Right atrium auricular region (tissue), 2 donors: ENCODE measurements around the gene RPL36. TPM values are rescaled to one million over a fixed set of nuclear protein-coding genes. Genes with fewer than 3 reads are reported as not detected.
"Not testable (repeated sequence)": the region's sequence is repeated elsewhere in the genome, so short reads cannot be mapped to it uniquely, and the experiment has no call there.

ENCODE experiments used
- DNase-seq: peaks from one replicate; pipeline ENCODE4 v3.0.0-alpha.2; 2019; ENCODE audit warnings: low spot score
- H3K27ac ChIP-seq, 2 donors: fragments of 200-600 bp; sonication (generic); 1 replicate in 1 of 2; 2 replicates in 1 of 2; pipeline ENCODE4 v1.5.1; 2016 to 2019
- H3K27me3 ChIP-seq, 2 donors: fragments of 200-600 bp; sonication (generic); one replicate each; pipeline versions ENCODE4 v1.5.1 to v1.6.0; 2017 to 2019
- H3K36me3 ChIP-seq: fragments of 200-600 bp; sonication (generic); one replicate; pipeline ENCODE4 v1.5.1; 2016
- H3K4me1 ChIP-seq, 2 donors: fragments of 200-600 bp; sonication (generic); one replicate each; pipeline versions ENCODE4 v1.5.1 to v1.6.0; 2017 to 2019
- H3K4me3 ChIP-seq, 2 donors: fragments of 200-600 bp; sonication (generic); 1 replicate in 1 of 2; 2 replicates in 1 of 2; pipeline ENCODE4 v1.5.1; 2017 to 2019; ENCODE audit warnings: mild to moderate bottlenecking in 1 of 2, moderate library complexity in 1 of 2
- H3K9me3 ChIP-seq, 2 donors: fragments of 200-600 bp; sonication (generic); one replicate each; pipeline ENCODE4 v1.5.1; 2019
- total RNA-seq, 2 donors: library from RNA; depleted of rRNA; stranded (reverse); fragments of >200 nt; gene quantifications; one replicate each; pipeline ENCODE4 v1.1.0, GENCODE V29; 2016
- TF ChIP-seq, protein P1 (sequence below), 2 donors: fragments of 200-600 bp; sonication (generic); IDR thresholded peaks; one replicate each; pipeline ENCODE4 v1.5.1; 2019; ENCODE audit warnings: antibody characterized with exemption in 2 of 2

The RPL36 gene
- total RNA-seq, 2 donors from 2014 or later, result 222 to 483 TPM

DNA sequence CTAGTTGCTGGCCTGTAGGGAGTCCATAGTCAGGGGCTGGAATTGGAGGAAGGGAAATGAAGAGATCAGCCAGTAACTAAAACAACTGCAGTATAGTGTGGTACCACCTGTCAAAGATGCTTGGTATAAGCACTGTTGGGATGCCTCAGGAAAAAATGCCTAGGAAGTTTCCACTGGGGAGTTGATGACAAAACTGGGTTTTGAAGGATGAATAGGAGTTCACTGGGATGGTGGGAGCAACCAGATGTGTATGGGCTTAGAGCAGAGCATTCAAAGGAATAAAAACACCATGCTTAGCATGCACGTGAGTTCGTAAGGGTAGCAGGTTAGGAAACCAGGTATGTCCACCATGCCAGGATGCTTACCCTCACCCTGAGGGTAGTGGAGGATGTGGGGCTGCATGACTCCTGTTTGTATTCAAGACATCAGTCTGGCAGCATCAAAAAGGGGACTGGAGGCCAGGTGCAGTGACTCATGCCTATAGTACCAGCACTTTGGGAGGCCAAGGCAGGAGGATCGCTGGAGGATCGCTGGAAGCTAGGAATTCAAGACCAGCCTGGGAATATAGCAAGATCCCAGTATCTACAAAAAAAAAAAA, 37.5 kb downstream of the RPL36 start:
- TF ChIP-seq, protein P1, sequence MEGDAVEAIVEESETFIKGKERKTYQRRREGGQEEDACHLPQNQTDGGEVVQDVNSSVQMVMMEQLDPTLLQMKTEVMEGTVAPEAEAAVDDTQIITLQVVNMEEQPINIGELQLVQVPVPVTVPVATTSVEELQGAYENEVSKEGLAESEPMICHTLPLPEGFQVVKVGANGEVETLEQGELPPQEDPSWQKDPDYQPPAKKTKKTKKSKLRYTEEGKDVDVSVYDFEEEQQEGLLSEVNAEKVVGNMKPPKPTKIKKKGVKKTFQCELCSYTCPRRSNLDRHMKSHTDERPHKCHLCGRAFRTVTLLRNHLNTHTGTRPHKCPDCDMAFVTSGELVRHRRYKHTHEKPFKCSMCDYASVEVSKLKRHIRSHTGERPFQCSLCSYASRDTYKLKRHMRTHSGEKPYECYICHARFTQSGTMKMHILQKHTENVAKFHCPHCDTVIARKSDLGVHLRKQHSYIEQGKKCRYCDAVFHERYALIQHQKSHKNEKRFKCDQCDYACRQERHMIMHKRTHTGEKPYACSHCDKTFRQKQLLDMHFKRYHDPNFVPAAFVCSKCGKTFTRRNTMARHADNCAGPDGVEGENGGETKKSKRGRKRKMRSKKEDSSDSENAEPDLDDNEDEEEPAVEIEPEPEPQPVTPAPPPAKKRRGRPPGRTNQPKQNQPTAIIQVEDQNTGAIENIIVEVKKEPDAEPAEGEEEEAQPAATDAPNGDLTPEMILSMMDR (IDR thresholded peaks at IDR 0.05), result no peak
- Histone ChIP-seq H3K9me3 (peaks cover 0 to 18% of the 10 kb centered on the region in 2 donors), H3K27ac (no peak overlapping the region), H3K4me1 (no peaks in the 10 kb centered on the region), H3K36me3 (no peaks in the 10 kb centered on the region), H3K4me3 (no peak overlapping the region), H3K27me3 (no peaks in the 10 kb centered on the region)
- DNase-seq, result no peak

DNA sequence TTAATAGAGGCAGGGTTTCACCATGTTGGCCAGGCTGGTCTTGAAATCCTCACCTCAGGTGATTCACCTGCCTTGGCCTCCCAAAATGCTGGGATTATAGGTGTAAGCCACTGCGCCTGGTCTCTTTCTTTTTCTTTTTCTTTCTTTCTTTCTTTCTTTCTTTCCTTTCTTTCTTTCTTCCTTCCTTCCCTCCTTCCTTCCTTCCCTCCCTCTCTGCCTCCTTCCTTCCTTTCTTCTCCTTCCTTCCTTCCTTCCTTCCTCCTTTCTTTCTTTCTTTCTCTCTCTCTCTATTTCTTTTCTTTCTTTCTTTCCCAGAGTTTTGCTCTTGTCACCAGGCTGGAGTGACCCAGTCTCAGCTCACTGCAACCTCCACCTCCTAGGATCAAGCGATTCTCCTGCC, 43.1 kb downstream of the RPL36 start:
- H3K4me1 ChIP-seq, H3K27me3 ChIP-seq, H3K27ac ChIP-seq, DNase-seq, H3K36me3 ChIP-seq, H3K4me3 ChIP-seq: not testable (repeated sequence)
- H3K9me3 ChIP-seq, result peaks cover 0 to 18% of the 10 kb centered on the region in 2 donors

DNA sequence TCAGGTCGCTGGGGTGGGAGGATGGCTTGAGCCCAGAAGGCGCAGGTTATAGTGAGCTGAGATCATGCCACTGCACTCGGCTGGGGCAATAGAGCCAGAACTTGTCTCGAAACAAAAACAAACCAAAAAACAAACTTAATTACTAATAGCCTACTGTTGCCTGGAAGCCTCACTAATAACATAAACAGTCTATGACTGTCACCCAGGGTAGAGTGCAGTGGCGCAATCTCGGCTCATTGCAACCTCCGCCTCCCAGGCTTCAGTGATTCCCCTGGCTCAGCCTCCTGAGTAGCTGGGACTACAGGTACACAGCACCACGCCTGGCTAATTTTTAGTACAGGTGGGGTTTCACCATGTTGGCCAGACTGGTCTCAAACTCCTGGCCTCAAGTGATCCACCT, 48.3 kb downstream of the RPL36 start:
- Histone ChIP-seq H3K36me3 (no peaks in the 10 kb centered on the region), H3K27me3 (no peaks in the 10 kb centered on the region)

More for the DNA sequence above, 48.3 kb downstream of the RPL36 start:
- no peaks in the 10 kb centered on the region for H3K4me1 ChIP-seq
- H3K27ac ChIP-seq, result no peak overlapping the region
- H3K4me3 ChIP-seq, result no peak overlapping the region
- H3K9me3 ChIP-seq, result no peaks in the 10 kb centered on the region
- TF ChIP-seq, protein P1 (IDR thresholded peaks at IDR 0.05), result no peak
- no peak for DNase-seq

Other genes with a start within 250 kb of the RPL36 start
- gene ZNRF4, start 234.9 kb upstream of the RPL36 start, total RNA-seq, result not detected
- gene TINCR, start 122.3 kb upstream of the RPL36 start, total RNA-seq, result under 1 TPM in 1 of 2 donors, not detected in 1; 0.59 TPM
- gene SAFB2, start 67.5 kb upstream of the RPL36 start, total RNA-seq, result 10 to 100 TPM; 16.1 to 26.6 TPM
- 10 to 100 TPM; 31.9 to 32.7 TPM for gene SAFB, start 67.2 kb upstream of the RPL36 start, total RNA-seq
- 10 to 100 TPM; 87.7 to 98.8 TPM for gene MICOS13, start 9.8 kb upstream of the RPL36 start, total RNA-seq
- gene HSD11B1L, start 9.3 kb upstream of the RPL36 start, total RNA-seq, result 10 to 100 TPM; 10.3 to 12.6 TPM
- gene LONP1, start 29.9 kb downstream of the RPL36 start, total RNA-seq, result 10 to 100 TPM; 65.0 to 65.4 TPM
- gene CATSPERD, start 30.3 kb downstream of the RPL36 start, total RNA-seq, result not detected
- gene PRR22, start 94.5 kb downstream of the RPL36 start, total RNA-seq, result under 1 TPM; 0.67 to 0.83 TPM
- 10 to 100 TPM; 12.1 to 24.8 TPM for gene DUS3L, start 100.9 kb downstream of the RPL36 start, total RNA-seq
- gene NRTN, start 114.8 kb downstream of the RPL36 start, total RNA-seq, result 10 to 100 TPM; 20.9 to 33.7 TPM
- not detected for gene FUT6, start 149.4 kb downstream of the RPL36 start, total RNA-seq
- gene FUT3, start 161.2 kb downstream of the RPL36 start, total RNA-seq, result not detected
- not detected for gene FUT5, start 180.2 kb downstream of the RPL36 start, total RNA-seq
- gene NDUFA11, start 213.5 kb downstream of the RPL36 start, total RNA-seq, result 100 to 1,000 TPM; 368 to 648 TPM
- 1 to 10 TPM; 2.6 to 4.1 TPM for gene VMAC, start 214.6 kb downstream of the RPL36 start, total RNA-seq
- 1 to 10 TPM; 4.5 to 7.3 TPM for gene CAPS, start 224.0 kb downstream of the RPL36 start, total RNA-seq